DOHH2 (cell line): Measurements from ENCODE around the gene PSMD3.

Experiments
- H3F3A ChIP-seq: fragments of 200-600 bp; sonication (generic), shearing (Covaris generic); 2 replicates; pipeline ENCODE4 v1.6.0; 2016; ENCODE audit warnings: antibody characterized with exemption, mild to moderate bottlenecking; ENCODE audit not compliant: control insufficient read depth, insufficient read depth
- H3K27ac ChIP-seq: fragments of 200-600 bp; sonication (generic); 2 replicates; pipeline ENCODE4 v1.5.1; 2014; ENCODE audit warnings: low read depth, mild to moderate bottlenecking, low read length, moderate library complexity
- H3K27me3 ChIP-seq: fragments of 200-600 bp; sonication (generic); 2 replicates; pipeline ENCODE4 v1.6.1; 2014; ENCODE audit warnings: mild to moderate bottlenecking, low read length, mixed read lengths; ENCODE audit not compliant: control insufficient read depth
- H3K36me3 ChIP-seq: fragments of 200-600 bp; sonication (generic); 2 replicates; pipeline ENCODE4 v1.6.1; 2014; ENCODE audit warnings: mild to moderate bottlenecking, low read length, moderate library complexity, mixed read lengths; ENCODE audit not compliant: control insufficient read depth
- H3K4me1 ChIP-seq: fragments of 200-600 bp; sonication (generic); 2 replicates; pipeline ENCODE4 v1.6.1; 2014; ENCODE audit warnings: mild to moderate bottlenecking, low read length, mixed read lengths; ENCODE audit not compliant: control insufficient read depth
- H3K4me2 ChIP-seq: fragments of 200-600 bp; sonication (generic); 2 replicates; pipeline ENCODE4 v1.6.0; 2014; ENCODE audit warnings: mild to moderate bottlenecking, low read length, moderate library complexity
- H3K4me3 ChIP-seq: fragments of 200-600 bp; sonication (generic); 2 replicates; pipeline ENCODE4 v1.5.1; 2014; ENCODE audit warnings: mild to moderate bottlenecking, low read length, mixed read lengths
- H3K79me2 ChIP-seq: fragments of 200-600 bp; sonication (generic); 2 replicates; pipeline ENCODE4 v1.6.1; 2014; ENCODE audit warnings: mild to moderate bottlenecking, low read length, mixed read lengths; ENCODE audit not compliant: control insufficient read depth
- H3K9me2 ChIP-seq: fragments of 200-600 bp; sonication (generic); replicated peaks from 2 replicates; pipeline ENCODE4 v1.6.1; 2014; ENCODE audit warnings: mild to moderate bottlenecking, low read length, mixed read lengths; ENCODE audit not compliant: control insufficient read depth
- H3K9me3 ChIP-seq: fragments of 200-600 bp; sonication (generic); 2 replicates; pipeline ENCODE4 v1.6.1; 2014; ENCODE audit warnings: antibody characterized with exemption, low read length, mixed read lengths; ENCODE audit not compliant: control insufficient read depth, insufficient read depth
- H4K20me1 ChIP-seq: fragments of 200-600 bp; sonication (generic); 2 replicates; pipeline ENCODE4 v1.6.0; 2014; ENCODE audit warnings: low read depth, mild to moderate bottlenecking, antibody characterized with exemption, low read length, moderate library complexity; ENCODE audit not compliant: control insufficient read depth, insufficient read depth
- CTCF ChIP-seq: fragments of 200-600 bp; sonication (generic); IDR thresholded peaks from one replicate; pipeline ENCODE4 v1.5.1; 2014; ENCODE audit warnings: antibody characterized with exemption, mild to moderate bottlenecking, low read depth, low read length; ENCODE audit not compliant: poor library complexity, severe bottlenecking
- EZH2phosphoT487 ChIP-seq: fragments of 200-600 bp; sonication (generic); IDR thresholded peaks from 2 replicates; pipeline ENCODE4 v1.6.1; 2017; ENCODE audit warnings: borderline replicate concordance, mild to moderate bottlenecking, antibody characterized with exemption, low read length, moderate library complexity, mixed read lengths

PSMD3 gene

GRCh38 chr17:39965017-39965699, 15.4 kb upstream of the PSMD3 start:
- TF ChIP-seq EZH2phosphoT487 (no peak), CTCF (no peak)
- Histone ChIP-seq H3F3A (no peaks in the 10 kb centered on the region), H3K27me3 (peaks cover 14% of the 10 kb centered on the region; the same call in 1 of the 2 replicates)

GRCh38 chr17:39966771-39967170, 13.8 kb upstream of the PSMD3 start:
- Histone ChIP-seq H3K27ac (no peak overlapping the region), H3K4me2 (no peak overlapping the region), H3K79me2 (no peaks in the 10 kb centered on the region), H3K4me1 (peaks cover 16% of the 10 kb centered on the region), H4K20me1 (no peaks in the 10 kb centered on the region), H3K4me3 (no peak overlapping the region), H3K9me2 (no peaks in the 10 kb centered on the region), H3K36me3 (no peaks in the 10 kb centered on the region), H3F3A (no peaks in the 10 kb centered on the region), H3K27me3 (peaks cover 24% of the 10 kb centered on the region), H3K9me3 (no peaks in the 10 kb centered on the region)
- TF ChIP-seq CTCF = no peak
- no peak for TF ChIP-seq EZH2phosphoT487

More at GRCh38 chr17:39965017-39965699, 15.4 kb upstream of the PSMD3 start:
- H3K9me2 ChIP-seq = no peaks in the 10 kb centered on the region
- H4K20me1 ChIP-seq = no peaks in the 10 kb centered on the region
- H3K4me1 ChIP-seq = peaks cover 14% of the 10 kb centered on the region
- H3K36me3 ChIP-seq = no peaks in the 10 kb centered on the region
- H3K79me2 ChIP-seq = no peaks in the 10 kb centered on the region
- H3K27ac ChIP-seq = no peak overlapping the region
- H3K9me3 ChIP-seq = no peaks in the 10 kb centered on the region
- no peak overlapping the region for H3K4me2 ChIP-seq
- H3K4me3 ChIP-seq = no peak overlapping the region

GRCh38 chr17:39968761-39969160, 11.8 kb upstream of the PSMD3 start:
- H3K9me2 ChIP-seq = no peaks in the 10 kb centered on the region
- H3K27ac ChIP-seq = no peak overlapping the region
- no peak overlapping the region for H3K4me3 ChIP-seq
- no peaks in the 10 kb centered on the region for H3K79me2 ChIP-seq
- H3K4me2 ChIP-seq = no peak overlapping the region
- peaks cover 28% of the 10 kb centered on the region for H3K27me3 ChIP-seq
- peaks cover 17% of the 10 kb centered on the region for H3K4me1 ChIP-seq
- no peaks in the 10 kb centered on the region for H3K36me3 ChIP-seq
- no peaks in the 10 kb centered on the region for H3F3A ChIP-seq
- no peaks in the 10 kb centered on the region for H3K9me3 ChIP-seq
- TF ChIP-seq EZH2phosphoT487 (no peak), CTCF (no peak)
- no peaks in the 10 kb centered on the region for H4K20me1 ChIP-seq
